T1000 (cell line): ENCODE measurements around the gene KIAA1210.

Source experiments
- DNase-seq: peaks from one replicate; lab custom pipeline; 2025; ENCODE audit warnings: mixed read lengths; lab: John Stamatoyannopoulos, UW

KIAA1210 gene

GRCh38 chrX:119093991-119094735 is 33.4 kb downstream of the KIAA1210 start:
- no peak for DNase-seq

GRCh38 chrX:119090627-119091026 is 37.0 kb downstream of the KIAA1210 start:
- no peak for DNase-seq

- no peak for DNase-seq
These were observed 38.0 kb downstream of the KIAA1210 start for GRCh38 chrX:119089619-119090018.

GRCh38 chrX:119087121-119087520 is 40.5 kb downstream of the KIAA1210 start:
- DNase-seq = no peak

- DNase-seq = no peak
These were observed 42.8 kb downstream of the KIAA1210 start for GRCh38 chrX:119084766-119085165.

- DNase-seq = no peak
These were observed 45.3 kb downstream of the KIAA1210 start for GRCh38 chrX:119082278-119082677.

GRCh38 chrX:119075270-119076025 is 52.2 kb downstream of the KIAA1210 start:
- DNase-seq = no peak

- no peak for DNase-seq
These were observed 53.7 kb downstream of the KIAA1210 start for GRCh38 chrX:119073911-119074310.

- no peak for DNase-seq
These were observed 54.3 kb downstream of the KIAA1210 start for GRCh38 chrX:119073200-119073905.

- DNase-seq = no peak
These were observed 54.9 kb downstream of the KIAA1210 start, which contains the start of gene CT47C1 for GRCh38 chrX:119072744-119073143. Gene CT47C1, plus strand, starts transcription at chrX:119072993. Its CDS starts 233 bp downstream, at chrX:119073226.

- DNase-seq = no peak
These were observed 56.2 kb downstream of the KIAA1210 start for GRCh38 chrX:119071381-119071780.

GRCh38 chrX:119069762-119070161 is 57.9 kb downstream of the KIAA1210 start:
- no peak for DNase-seq

- no peak for DNase-seq
These were observed 58.5 kb downstream of the KIAA1210 start for GRCh38 chrX:119069128-119069527.

GRCh38 chrX:119067023-119067739 is 60.4 kb downstream of the KIAA1210 start:
- DNase-seq = no peak

GRCh38 chrX:119063428-119063827 is 64.2 kb downstream of the KIAA1210 start:
- no peak for DNase-seq

- DNase-seq = no peak
These were observed 64.8 kb downstream of the KIAA1210 start for GRCh38 chrX:119062750-119063374.

- DNase-seq = no peak
These were observed 71.9 kb downstream of the KIAA1210 start for GRCh38 chrX:119055687-119056086.

GRCh38 chrX:119045884-119046283 is 81.7 kb downstream of the KIAA1210 start:
- no peak for DNase-seq

GRCh38 chrX:119042996-119043395 is 84.6 kb downstream of the KIAA1210 start:
- DNase-seq = no peak

- DNase-seq = no peak
These were observed 85.6 kb downstream of the KIAA1210 start for GRCh38 chrX:119042040-119042439.

GRCh38 chrX:119041175-119041574 is 86.4 kb downstream of the KIAA1210 start:
- DNase-seq = peak; percentile 11
